Measurements from ENCODE around the gene FAM32A. TPM values are rescaled to one million over a fixed set of nuclear protein-coding genes. Genes with fewer than 3 reads are reported as not detected.

The FAM32A gene
- total RNA-seq, result 129 and 143 TPM in 2 replicates

DNA sequence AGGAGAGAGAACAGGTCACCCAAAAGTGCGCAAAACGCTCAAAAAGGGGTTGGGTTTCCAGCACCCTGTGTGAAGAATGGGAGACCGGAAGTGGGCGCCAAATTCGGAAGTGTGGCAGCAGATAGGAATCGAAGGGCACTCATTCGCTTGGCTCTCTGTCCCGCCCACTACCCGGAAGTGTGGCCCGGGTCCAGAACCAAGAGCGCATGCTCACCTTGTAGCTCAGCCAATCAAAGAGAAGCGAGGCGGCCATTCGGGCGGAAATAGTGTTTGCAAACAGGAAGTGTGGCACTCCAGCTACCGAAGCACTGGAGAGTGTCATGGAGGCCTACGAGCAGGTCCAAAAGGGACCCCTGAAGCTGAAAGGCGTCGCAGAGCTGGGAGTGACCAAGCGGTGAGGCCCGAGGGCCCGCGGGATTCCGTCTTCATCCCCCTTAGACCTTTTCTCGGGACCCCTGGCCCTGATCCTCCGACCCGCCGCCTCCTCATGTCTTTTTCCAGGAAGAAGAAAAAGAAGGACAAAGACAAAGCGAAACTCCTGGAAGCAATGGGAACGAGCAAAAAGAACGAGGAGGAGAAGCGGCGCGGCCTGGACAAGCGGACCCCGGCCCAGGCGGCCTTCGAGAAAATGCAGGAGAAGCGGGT, at the start of gene FAM32A:
TSS of gene FAM32A (plus strand) at position 288 of the 645 bp plus-strand sequence. CDS start at position 321, 33 bp downstream.

DNA sequence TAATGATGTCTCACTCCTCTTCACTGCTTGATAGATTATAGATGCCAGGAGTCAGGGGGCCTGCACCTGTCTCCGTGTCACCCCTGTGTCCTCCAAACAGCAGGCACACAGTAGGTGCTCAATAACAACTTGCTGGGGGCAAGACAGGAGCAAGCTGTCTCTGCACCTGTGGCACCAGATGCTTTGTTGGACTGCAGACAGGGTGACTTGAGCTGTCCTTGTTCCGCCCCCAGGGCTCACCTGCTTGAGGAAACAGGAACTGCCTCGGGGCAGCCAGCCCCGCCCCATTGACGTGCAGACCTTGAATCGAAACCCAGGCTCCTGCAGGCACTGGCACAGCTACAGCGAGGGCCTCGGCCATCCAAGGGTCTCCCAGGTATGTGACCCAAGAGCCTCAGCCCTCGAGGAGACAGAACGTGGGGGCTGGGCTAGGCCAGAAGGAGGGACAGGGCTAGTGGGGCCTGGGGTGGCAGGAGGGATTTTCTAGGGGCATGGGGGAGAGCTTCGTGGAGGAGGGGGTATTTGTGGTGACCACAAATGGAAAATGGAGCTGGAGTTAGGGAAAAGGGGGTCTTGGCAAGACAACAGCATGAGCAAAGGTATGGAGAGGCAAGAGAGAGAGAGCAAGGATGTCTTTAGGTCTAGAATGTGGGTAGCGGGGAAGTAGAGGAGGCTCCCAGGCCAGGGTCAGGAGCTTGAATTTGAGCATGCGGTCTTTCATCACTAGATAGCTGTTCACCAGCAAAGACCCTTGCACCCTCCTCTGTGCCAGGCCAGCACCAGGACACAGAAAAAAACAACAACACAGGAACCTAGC, 41.6 kb upstream of the FAM32A start, which contains the start of gene HSH2D:
TSS of gene HSH2D (plus strand) at position 287 of the 817 bp plus-strand sequence. CDS start 5,066 bp downstream, outside the sequence.

DNA sequence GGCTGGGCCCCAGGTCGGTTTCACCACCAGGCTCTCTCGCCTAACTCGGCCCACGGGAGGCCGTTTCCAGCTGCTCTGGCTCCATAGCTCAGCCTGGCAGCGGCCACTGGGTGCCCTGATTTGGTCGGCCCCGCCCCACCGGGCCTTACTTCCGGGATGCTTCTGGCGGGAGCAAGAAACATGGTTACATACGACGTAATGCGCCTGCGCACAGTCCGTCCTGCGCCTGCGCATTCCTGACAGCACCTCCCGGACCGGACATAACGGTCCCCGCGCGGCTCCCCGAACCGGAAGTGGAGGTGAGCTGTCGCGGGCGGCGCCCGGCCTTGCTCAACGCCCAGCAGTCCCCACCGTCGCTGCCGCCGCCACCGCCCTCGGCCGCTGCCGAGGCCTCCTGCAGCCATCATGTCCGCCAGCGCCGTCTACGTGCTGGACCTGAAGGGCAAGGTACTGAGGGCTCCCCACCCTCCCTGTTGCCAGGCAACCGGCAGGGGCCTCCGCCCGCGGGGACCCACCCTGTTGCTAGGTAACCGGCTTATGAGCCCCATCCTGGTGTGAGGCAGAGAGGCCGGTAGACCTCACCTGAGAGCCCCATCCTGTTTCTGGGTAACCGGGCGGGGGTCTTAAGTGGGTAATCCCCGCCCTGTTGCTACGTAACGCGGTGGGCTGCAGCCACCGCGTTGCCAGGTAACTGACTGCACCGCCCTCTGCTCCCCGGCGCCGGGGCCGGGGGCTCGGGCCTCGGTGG, 12.6 kb downstream of the FAM32A start, which contains the start of gene AP1M1:
TSS of gene AP1M1 (plus strand) at position 290 of the 748 bp plus-strand sequence. CDS start at position 406, 116 bp downstream.

Small RNA genes lying within 50 kb of the gene (small RNA-seq; reads per million reads assigned to genes)
- not detected for gene RF00017

Other genes with a start within 250 kb of the FAM32A start
- not detected in 2 replicates for gene OR10H4, start 236.4 kb upstream of the FAM32A start, total RNA-seq
- 741 and 843 TPM in 2 replicates for gene TPM4, start 108.9 kb upstream of the FAM32A start, total RNA-seq
- gene RAB8A, start 73.5 kb upstream of the FAM32A start, total RNA-seq, result 98.0 and 130 TPM in 2 replicates
- gene HSH2D, start 41.7 kb upstream of the FAM32A start, total RNA-seq, result not detected in 2 replicates
- gene CIB3, start 11.9 kb upstream of the FAM32A start, total RNA-seq, result not detected in 2 replicates
- gene AP1M1, start 12.5 kb downstream of the FAM32A start, total RNA-seq, result 79.8 and 84.6 TPM in 2 replicates
- gene KLF2, start 139.4 kb downstream of the FAM32A start, total RNA-seq, result 4.2 and 9.5 TPM in 2 replicates